GM18502 (cell line): ENCODE measurements around the gene HNRNPC.
"Not testable (repeated sequence)": the region's sequence is repeated elsewhere in the genome, so short reads cannot be mapped to it uniquely, and the experiment has no call there.

ENCODE experiments used
- ATAC-seq: cut with Tn5 transposase; IDR thresholded peaks from one replicate; pipeline ENCODE4 v1.9.1; 2021; ENCODE audit warnings: mild to moderate bottlenecking; ENCODE audit not compliant: unreplicated experiment, poor library complexity

Gene HNRNPC

GRCh38 chr14:21275261-21275858 lies 6.1 kb upstream of the HNRNPC start:
- ATAC-seq = no peak

- ATAC-seq = not testable (repeated sequence)
These were observed 3.4 kb upstream of the HNRNPC start for GRCh38 chr14:21272661-21273060.

- ATAC-seq = no peak
These were observed 508 bp downstream of the HNRNPC start for GRCh38 chr14:21268617-21269251.

- no peak for ATAC-seq
These were observed 1.2 kb downstream of the HNRNPC start for GRCh38 chr14:21267886-21268616.

- ATAC-seq = no peak
These were observed 1.8 kb downstream of the HNRNPC start for GRCh38 chr14:21267431-21267845.

- peak; percentile 84 for ATAC-seq
These were observed 5.0 kb downstream of the HNRNPC start for GRCh38 chr14:21264025-21264801.

- ATAC-seq = no peak
These were observed 5.8 kb downstream of the HNRNPC start for GRCh38 chr14:21263284-21264024.

- no peak for ATAC-seq
These were observed 6.8 kb downstream of the HNRNPC start for GRCh38 chr14:21262410-21262809.

- no peak for ATAC-seq
These were observed 7.4 kb downstream of the HNRNPC start for GRCh38 chr14:21261824-21262223.

GRCh38 chr14:21258889-21259787 lies 10.1 kb downstream of the HNRNPC start:
- no peak for ATAC-seq

GRCh38 chr14:21258005-21258888 lies 11.0 kb downstream of the HNRNPC start:
- ATAC-seq = no peak

GRCh38 chr14:21257394-21257909 lies 11.8 kb downstream of the HNRNPC start:
- ATAC-seq = no peak

- ATAC-seq = no peak
These were observed 12.5 kb downstream of the HNRNPC start for GRCh38 chr14:21256539-21257393.

GRCh38 chr14:21256102-21256447 lies 13.2 kb downstream of the HNRNPC start:
- ATAC-seq = not testable (repeated sequence)

- ATAC-seq = no peak
These were observed 13.7 kb downstream of the HNRNPC start for GRCh38 chr14:21255385-21256101.

GRCh38 chr14:21252149-21252548 lies 17.1 kb downstream of the HNRNPC start:
- no peak for ATAC-seq

- no peak for ATAC-seq
These were observed 18.0 kb downstream of the HNRNPC start for GRCh38 chr14:21251215-21251614.
